ENCODE results near the gene PTPRN2. TPM values are rescaled to one million over a fixed set of nuclear protein-coding genes. Genes with fewer than 3 reads are reported as not detected.

Gene PTPRN2
- total RNA-seq, 1 experiment from 2014 or later, result not detected

DNA sequence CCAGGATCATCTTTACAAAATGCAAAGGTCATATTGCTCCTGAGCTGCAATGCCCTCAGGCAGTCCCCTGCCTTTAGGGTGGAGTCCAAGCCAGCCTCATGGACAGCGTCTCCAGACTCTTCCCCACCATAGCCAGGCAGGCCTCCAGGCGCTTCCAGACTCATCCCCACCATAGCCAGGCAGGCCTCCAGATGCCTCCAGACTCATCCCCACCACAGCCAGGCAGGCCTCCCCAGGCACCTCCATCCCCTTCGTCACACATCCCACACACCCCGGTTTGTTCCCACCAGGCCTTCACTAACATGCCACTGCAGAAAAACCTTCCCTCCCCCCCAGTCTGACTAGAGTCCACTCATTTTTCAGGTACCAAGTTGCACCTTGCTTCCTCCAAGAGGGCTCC lies 70.1 kb downstream of the PTPRN2 start:
- Histone ChIP-seq H3K27ac (no peak overlapping the region), H3K9me2 (ENCODE audit: insufficient read depth) (no peaks in the 10 kb centered on the region), H4K20me1 (ENCODE audit: insufficient read depth) (no peaks in the 10 kb centered on the region), H3K4me1 (replicated peaks; ENCODE audit: insufficient read depth) (no peaks in the 10 kb centered on the region), H3K4me3 (no peak overlapping the region), H3K27me3 (ENCODE audit: insufficient read depth, low read depth) (peaks cover 88% of the 10 kb centered on the region), H3K9me3 (ENCODE audit: insufficient read depth, low read depth) (no peaks in the 10 kb centered on the region), H3K79me2 (ENCODE audit: low read depth) (no peaks in the 10 kb centered on the region), H3K4me2 (no peak overlapping the region), H3F3A (ENCODE audit: insufficient read depth, low read depth) (no peaks in the 10 kb centered on the region), H3K36me3 (ENCODE audit: low read depth) (no peaks in the 10 kb centered on the region), H2AFZ (no peak overlapping the region)
- POLR2A ChIA-PET (ENCODE audit: unreplicated experiment), result no interaction called here
- intact Hi-C loops (cut with micrococcal nuclease; ENCODE audit: unreplicated experiment), result no loop called here
- no peak for DNase-seq
- no TSS peak for BruUV-seq (replicated peaks)
- CTCF ChIA-PET, result no interaction called here
- TF ChIP-seq, protein P1, sequence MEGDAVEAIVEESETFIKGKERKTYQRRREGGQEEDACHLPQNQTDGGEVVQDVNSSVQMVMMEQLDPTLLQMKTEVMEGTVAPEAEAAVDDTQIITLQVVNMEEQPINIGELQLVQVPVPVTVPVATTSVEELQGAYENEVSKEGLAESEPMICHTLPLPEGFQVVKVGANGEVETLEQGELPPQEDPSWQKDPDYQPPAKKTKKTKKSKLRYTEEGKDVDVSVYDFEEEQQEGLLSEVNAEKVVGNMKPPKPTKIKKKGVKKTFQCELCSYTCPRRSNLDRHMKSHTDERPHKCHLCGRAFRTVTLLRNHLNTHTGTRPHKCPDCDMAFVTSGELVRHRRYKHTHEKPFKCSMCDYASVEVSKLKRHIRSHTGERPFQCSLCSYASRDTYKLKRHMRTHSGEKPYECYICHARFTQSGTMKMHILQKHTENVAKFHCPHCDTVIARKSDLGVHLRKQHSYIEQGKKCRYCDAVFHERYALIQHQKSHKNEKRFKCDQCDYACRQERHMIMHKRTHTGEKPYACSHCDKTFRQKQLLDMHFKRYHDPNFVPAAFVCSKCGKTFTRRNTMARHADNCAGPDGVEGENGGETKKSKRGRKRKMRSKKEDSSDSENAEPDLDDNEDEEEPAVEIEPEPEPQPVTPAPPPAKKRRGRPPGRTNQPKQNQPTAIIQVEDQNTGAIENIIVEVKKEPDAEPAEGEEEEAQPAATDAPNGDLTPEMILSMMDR (conservative IDR thresholded peaks at IDR 0.05), result no peak
- no peak for TF ChIP-seq EZH2 (IDR thresholded peaks at IDR 0.05; ENCODE audit: low read depth)

DNA sequence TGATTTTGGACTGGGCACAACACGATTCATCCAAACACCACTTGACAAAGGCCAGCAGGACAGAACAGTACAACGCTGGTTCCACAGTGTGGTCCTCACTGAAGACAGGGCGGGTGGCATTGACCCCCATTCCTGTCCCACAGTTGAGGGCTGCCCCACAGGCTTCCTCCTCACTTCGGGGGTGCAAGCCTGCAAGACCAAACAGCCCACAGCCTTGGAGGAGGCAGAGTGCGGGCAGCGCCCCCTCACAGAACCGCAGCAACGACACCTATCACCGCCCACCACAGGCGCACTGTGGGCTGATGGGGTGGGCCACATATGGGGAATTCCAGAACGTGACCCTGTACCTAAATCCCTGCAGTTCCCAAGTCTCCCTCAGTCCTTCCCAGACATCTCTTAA lies 70.6 kb downstream of the PTPRN2 start:
- Histone ChIP-seq H3K4me3 (no peak overlapping the region), H3F3A (ENCODE audit: insufficient read depth, low read depth) (no peaks in the 10 kb centered on the region), H3K27ac (no peak overlapping the region), H4K20me1 (ENCODE audit: insufficient read depth) (no peaks in the 10 kb centered on the region), H2AFZ (no peak overlapping the region), H3K36me3 (ENCODE audit: low read depth) (no peaks in the 10 kb centered on the region), H3K4me2 (no peak overlapping the region), H3K9me3 (ENCODE audit: insufficient read depth, low read depth) (peaks cover 2% of the 10 kb centered on the region; the same call in 1 of the 2 replicates), H3K9me2 (ENCODE audit: insufficient read depth) (no peaks in the 10 kb centered on the region), H3K27me3 (ENCODE audit: insufficient read depth, low read depth) (peaks cover 93% of the 10 kb centered on the region), H3K79me2 (ENCODE audit: low read depth) (no peaks in the 10 kb centered on the region), H3K4me1 (replicated peaks; ENCODE audit: insufficient read depth) (no peaks in the 10 kb centered on the region)
- TF ChIP-seq, protein P1 (conservative IDR thresholded peaks at IDR 0.05), result no peak
- TF ChIP-seq EZH2 (IDR thresholded peaks at IDR 0.05; ENCODE audit: low read depth), result no peak
- CTCF ChIA-PET, result no interaction called here
- no peak for DNase-seq
- no TSS peak for BruUV-seq (replicated peaks)
- POLR2A ChIA-PET (ENCODE audit: unreplicated experiment), result no interaction called here
- intact Hi-C loops (cut with micrococcal nuclease; ENCODE audit: unreplicated experiment), result no loop called here

DNA sequence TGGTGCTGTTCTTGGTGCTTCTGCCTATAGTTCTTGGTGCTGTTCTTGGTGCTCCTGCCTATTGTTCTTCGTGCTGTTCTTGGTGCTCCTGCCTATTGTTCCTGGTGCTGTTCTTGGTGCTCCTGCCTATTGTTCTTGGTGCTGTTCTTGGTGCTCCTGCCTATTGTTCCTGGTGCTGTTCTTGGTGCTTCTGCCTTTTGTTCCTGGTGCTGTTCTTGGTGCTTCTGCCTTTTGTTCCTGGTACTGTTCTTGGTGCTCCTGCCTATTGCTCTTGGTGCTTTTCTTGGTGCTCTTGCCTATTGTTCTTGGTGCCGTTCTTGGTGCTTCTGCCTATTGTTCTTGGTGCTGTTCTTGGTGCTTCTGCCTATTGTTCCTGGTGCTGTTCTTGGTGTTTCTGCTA lies 71.1 kb downstream of the PTPRN2 start:
- Histone ChIP-seq H3K4me1 (replicated peaks; ENCODE audit: insufficient read depth) (no peaks in the 10 kb centered on the region), H3K27me3 (ENCODE audit: insufficient read depth, low read depth) (peaks cover 99% of the 10 kb centered on the region), H3K9me2 (ENCODE audit: insufficient read depth) (no peaks in the 10 kb centered on the region), H3K27ac (no peak overlapping the region), H2AFZ (no peak overlapping the region), H3F3A (ENCODE audit: insufficient read depth, low read depth) (no peaks in the 10 kb centered on the region), H3K4me2 (no peak overlapping the region), H3K36me3 (ENCODE audit: low read depth) (no peaks in the 10 kb centered on the region), H4K20me1 (ENCODE audit: insufficient read depth) (no peaks in the 10 kb centered on the region), H3K4me3 (no peak overlapping the region), H3K79me2 (ENCODE audit: low read depth) (no peaks in the 10 kb centered on the region), H3K9me3 (ENCODE audit: insufficient read depth, low read depth) (peaks cover 7% of the 10 kb centered on the region; the same call in 1 of the 2 replicates)
- POLR2A ChIA-PET (ENCODE audit: unreplicated experiment), result no interaction called here
- DNase-seq, result no peak
- TF ChIP-seq EZH2 (IDR thresholded peaks at IDR 0.05; ENCODE audit: low read depth), result no peak
- no TSS peak for BruUV-seq (replicated peaks)
- intact Hi-C loops (cut with micrococcal nuclease; ENCODE audit: unreplicated experiment), result no loop called here
- CTCF ChIA-PET, result no interaction called here

DNA sequence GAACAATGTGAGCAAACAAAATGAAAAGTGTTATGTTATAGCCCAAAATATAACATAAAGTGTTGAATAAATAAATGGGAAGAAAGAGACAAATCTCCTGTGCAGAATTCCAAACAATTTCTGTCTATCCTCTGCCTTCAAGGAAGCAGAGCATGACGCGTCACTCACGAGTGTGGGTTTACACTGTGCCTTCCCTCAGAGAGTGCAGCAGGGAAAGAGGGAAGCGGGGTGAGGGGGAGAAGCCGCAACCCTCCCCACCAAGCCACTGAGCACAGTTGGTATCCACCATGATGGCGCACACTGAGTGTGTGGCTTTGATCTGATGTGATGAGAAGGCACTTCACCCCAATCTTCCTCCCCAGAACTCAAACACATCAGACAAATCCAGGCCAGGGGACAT lies 74.8 kb downstream of the PTPRN2 start:
- BruUV-seq (replicated peaks), result no TSS peak
- Histone ChIP-seq H3K36me3 (ENCODE audit: low read depth) (no peaks in the 10 kb centered on the region), H3K4me3 (no peak overlapping the region), H3K79me2 (ENCODE audit: low read depth) (no peaks in the 10 kb centered on the region), H4K20me1 (ENCODE audit: insufficient read depth) (no peaks in the 10 kb centered on the region), H3K27ac (no peak overlapping the region), H3F3A (ENCODE audit: insufficient read depth, low read depth) (no peaks in the 10 kb centered on the region), H3K4me2 (no peak overlapping the region), H3K9me3 (ENCODE audit: insufficient read depth, low read depth) (peaks cover 7% of the 10 kb centered on the region; the same call in 1 of the 2 replicates), H3K4me1 (replicated peaks; ENCODE audit: insufficient read depth) (no peaks in the 10 kb centered on the region), H3K9me2 (ENCODE audit: insufficient read depth) (no peaks in the 10 kb centered on the region), H2AFZ (no peak overlapping the region), H3K27me3 (ENCODE audit: insufficient read depth, low read depth) (peaks cover 96% of the 10 kb centered on the region)
- DNase-seq, result no peak
- TF ChIP-seq, protein P1 (conservative IDR thresholded peaks at IDR 0.05), result no peak
- no peak for TF ChIP-seq EZH2 (IDR thresholded peaks at IDR 0.05; ENCODE audit: low read depth)
- intact Hi-C loops (cut with micrococcal nuclease; ENCODE audit: unreplicated experiment), result no loop called here
- ChIA-PET CTCF (no interaction called here), POLR2A (ENCODE audit: unreplicated experiment) (no interaction called here)

All from PC-9 (cell line).